ENCODE results near the gene DUSP10. TPM values are rescaled to one million over a fixed set of nuclear protein-coding genes. Genes with fewer than 3 reads are reported as not detected.

Gene DUSP10
- polyA plus RNA-seq, 1 donor from 2014 or later: 2.0 TPM

DNA sequence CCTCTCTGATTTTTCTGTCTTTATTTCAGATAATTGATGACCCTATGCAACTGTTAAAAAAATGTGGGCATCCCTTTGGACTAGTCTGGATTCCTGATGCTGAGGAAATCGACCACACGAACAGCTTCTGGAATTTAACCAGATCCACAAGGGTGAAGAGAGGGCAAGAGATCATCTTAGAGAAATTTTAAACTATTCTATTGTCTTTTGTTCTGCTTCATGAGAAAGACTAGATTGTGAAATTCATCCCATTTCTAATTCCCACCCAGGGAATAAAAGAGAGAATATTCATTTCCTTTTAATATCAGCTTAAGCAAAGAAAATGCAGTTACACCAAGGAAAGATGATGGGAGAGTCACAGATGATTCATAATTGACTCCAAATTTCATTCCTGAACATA, 71.8 kb downstream of the DUSP10 start:
- Histone ChIP-seq H3K27ac (ENCODE audit: low read length) (no peak overlapping the region), H4K20me1 (ENCODE audit: insufficient read depth) (no peaks in the 10 kb centered on the region), H3K9me2 (ENCODE audit: insufficient read depth, low read length) (no peaks in the 10 kb centered on the region), H2AFZ (ENCODE audit: low read depth, low read length) (no peak overlapping the region), H3K4me2 (ENCODE audit: low read length) (no peak overlapping the region), H3K36me3 (ENCODE audit: insufficient read depth, low read length) (no peaks in the 10 kb centered on the region), H3K9me3 (ENCODE audit: low read length) (no peaks in the 10 kb centered on the region), H3K9ac (ENCODE audit: low read length) (no peak overlapping the region), H3K4me3 (ENCODE audit: low read length) (no peak overlapping the region), H3F3A (ENCODE audit: insufficient read depth, low read length, poor library complexity, severe bottlenecking) (no peaks in the 10 kb centered on the region), H3K79me2 (replicated peaks; ENCODE audit: insufficient read depth, low read length) (no peaks in the 10 kb centered on the region), H3K27me3 (ENCODE audit: insufficient read depth, low read depth, low read length) (no peaks in the 10 kb centered on the region)
- TF ChIP-seq SMC3 (conservative IDR thresholded peaks at IDR 0.05; ENCODE audit: poor library complexity) (no peak), TAF1 (IDR thresholded peaks at IDR 0.05; ENCODE audit: low read depth) (no peak), EZH2 (IDR thresholded peaks at IDR 0.05; ENCODE audit: borderline replicate concordance, insufficient read depth, low read length, poor library complexity, severe bottlenecking) (no peak)
- TF ChIP-seq, protein P1, sequence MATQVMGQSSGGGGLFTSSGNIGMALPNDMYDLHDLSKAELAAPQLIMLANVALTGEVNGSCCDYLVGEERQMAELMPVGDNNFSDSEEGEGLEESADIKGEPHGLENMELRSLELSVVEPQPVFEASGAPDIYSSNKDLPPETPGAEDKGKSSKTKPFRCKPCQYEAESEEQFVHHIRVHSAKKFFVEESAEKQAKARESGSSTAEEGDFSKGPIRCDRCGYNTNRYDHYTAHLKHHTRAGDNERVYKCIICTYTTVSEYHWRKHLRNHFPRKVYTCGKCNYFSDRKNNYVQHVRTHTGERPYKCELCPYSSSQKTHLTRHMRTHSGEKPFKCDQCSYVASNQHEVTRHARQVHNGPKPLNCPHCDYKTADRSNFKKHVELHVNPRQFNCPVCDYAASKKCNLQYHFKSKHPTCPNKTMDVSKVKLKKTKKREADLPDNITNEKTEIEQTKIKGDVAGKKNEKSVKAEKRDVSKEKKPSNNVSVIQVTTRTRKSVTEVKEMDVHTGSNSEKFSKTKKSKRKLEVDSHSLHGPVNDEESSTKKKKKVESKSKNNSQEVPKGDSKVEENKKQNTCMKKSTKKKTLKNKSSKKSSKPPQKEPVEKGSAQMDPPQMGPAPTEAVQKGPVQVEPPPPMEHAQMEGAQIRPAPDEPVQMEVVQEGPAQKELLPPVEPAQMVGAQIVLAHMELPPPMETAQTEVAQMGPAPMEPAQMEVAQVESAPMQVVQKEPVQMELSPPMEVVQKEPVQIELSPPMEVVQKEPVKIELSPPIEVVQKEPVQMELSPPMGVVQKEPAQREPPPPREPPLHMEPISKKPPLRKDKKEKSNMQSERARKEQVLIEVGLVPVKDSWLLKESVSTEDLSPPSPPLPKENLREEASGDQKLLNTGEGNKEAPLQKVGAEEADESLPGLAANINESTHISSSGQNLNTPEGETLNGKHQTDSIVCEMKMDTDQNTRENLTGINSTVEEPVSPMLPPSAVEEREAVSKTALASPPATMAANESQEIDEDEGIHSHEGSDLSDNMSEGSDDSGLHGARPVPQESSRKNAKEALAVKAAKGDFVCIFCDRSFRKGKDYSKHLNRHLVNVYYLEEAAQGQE (IDR thresholded peaks at IDR 0.05; ENCODE audit: borderline replicate concordance): no peak

DNA sequence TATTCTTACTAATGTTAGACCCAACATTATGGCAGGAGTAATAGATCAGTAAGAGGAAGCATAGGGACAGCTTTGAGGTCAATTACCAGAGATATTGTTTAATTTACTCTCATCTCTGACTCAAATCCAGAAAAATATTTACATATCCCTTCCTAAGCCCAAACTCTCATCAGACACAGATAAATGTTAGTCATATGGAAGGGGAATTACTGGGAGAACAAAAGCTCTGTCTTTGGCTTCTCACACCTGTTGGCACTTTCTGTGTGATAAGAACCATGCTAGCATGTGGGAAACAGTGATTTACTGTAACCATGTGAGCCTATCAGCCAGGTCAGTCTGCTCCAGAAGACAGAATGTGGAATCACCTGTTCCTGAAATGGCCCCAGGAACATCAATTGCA, 72.4 kb downstream of the DUSP10 start:
- Histone ChIP-seq H3K36me3 (ENCODE audit: insufficient read depth, low read length) (no peaks in the 10 kb centered on the region), H3K9me2 (ENCODE audit: insufficient read depth, low read length) (no peaks in the 10 kb centered on the region), H3K27me3 (ENCODE audit: insufficient read depth, low read depth, low read length) (no peaks in the 10 kb centered on the region), H3K4me3 (ENCODE audit: low read length) (no peak overlapping the region), H3F3A (ENCODE audit: insufficient read depth, low read length, poor library complexity, severe bottlenecking) (no peaks in the 10 kb centered on the region), H3K4me2 (ENCODE audit: low read length) (no peak overlapping the region), H4K20me1 (ENCODE audit: insufficient read depth) (no peaks in the 10 kb centered on the region), H3K9ac (ENCODE audit: low read length) (no peak overlapping the region), H3K79me2 (replicated peaks; ENCODE audit: insufficient read depth, low read length) (no peaks in the 10 kb centered on the region), H2AFZ (ENCODE audit: low read depth, low read length) (no peak overlapping the region), H3K27ac (ENCODE audit: low read length) (no peak overlapping the region), H3K9me3 (ENCODE audit: low read length) (no peaks in the 10 kb centered on the region)
- TF ChIP-seq, protein P1 (IDR thresholded peaks at IDR 0.05; ENCODE audit: borderline replicate concordance): no peak
- TF ChIP-seq, protein P2, sequence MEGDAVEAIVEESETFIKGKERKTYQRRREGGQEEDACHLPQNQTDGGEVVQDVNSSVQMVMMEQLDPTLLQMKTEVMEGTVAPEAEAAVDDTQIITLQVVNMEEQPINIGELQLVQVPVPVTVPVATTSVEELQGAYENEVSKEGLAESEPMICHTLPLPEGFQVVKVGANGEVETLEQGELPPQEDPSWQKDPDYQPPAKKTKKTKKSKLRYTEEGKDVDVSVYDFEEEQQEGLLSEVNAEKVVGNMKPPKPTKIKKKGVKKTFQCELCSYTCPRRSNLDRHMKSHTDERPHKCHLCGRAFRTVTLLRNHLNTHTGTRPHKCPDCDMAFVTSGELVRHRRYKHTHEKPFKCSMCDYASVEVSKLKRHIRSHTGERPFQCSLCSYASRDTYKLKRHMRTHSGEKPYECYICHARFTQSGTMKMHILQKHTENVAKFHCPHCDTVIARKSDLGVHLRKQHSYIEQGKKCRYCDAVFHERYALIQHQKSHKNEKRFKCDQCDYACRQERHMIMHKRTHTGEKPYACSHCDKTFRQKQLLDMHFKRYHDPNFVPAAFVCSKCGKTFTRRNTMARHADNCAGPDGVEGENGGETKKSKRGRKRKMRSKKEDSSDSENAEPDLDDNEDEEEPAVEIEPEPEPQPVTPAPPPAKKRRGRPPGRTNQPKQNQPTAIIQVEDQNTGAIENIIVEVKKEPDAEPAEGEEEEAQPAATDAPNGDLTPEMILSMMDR (IDR thresholded peaks at IDR 0.05; ENCODE audit: poor library complexity, severe bottlenecking): no peak
- TF ChIP-seq EP300 (conservative IDR thresholded peaks at IDR 0.05; ENCODE audit: poor library complexity, severe bottlenecking) (no peak), POLR2AphosphoS5 (IDR thresholded peaks at IDR 0.05) (no peak), MXI1 (conservative IDR thresholded peaks at IDR 0.05; ENCODE audit: poor library complexity, severe bottlenecking) (no peak), SMC3 (conservative IDR thresholded peaks at IDR 0.05; ENCODE audit: poor library complexity) (no peak), TAF1 (IDR thresholded peaks at IDR 0.05; ENCODE audit: low read depth) (no peak), RAD21 (conservative IDR thresholded peaks at IDR 0.05) (no peak), EZH2 (IDR thresholded peaks at IDR 0.05; ENCODE audit: borderline replicate concordance, insufficient read depth, low read length, poor library complexity, severe bottlenecking) (no peak)
